Measurements from ENCODE around the gene PRKN.

- TF ChIP-seq CTCF (conservative IDR thresholded peaks at IDR 0.05 in 1 of 2, IDR thresholded peaks at IDR 0.05 in 1 of 2; ENCODE audit: low read depth in 1 of 2, low read length in 2 of 2) (no peak), EZH2 (IDR thresholded peaks at IDR 0.05; ENCODE audit: low read length, missing control alignments) (no peak)
These were observed 528.6 kb downstream of the PRKN start for GRCh38 chr6:162198925-162199324.

Data from fibroblast of lung (primary cell).